KMS-11 (cell line): Measurements from ENCODE around the gene AAK1.

Experiments
- H2AFZ ChIP-seq: fragments of 200-600 bp; sonication (generic); 2 replicates; pipeline ENCODE4 v1.6.1; 2016; ENCODE audit warnings: antibody characterized with exemption, mixed run types, low read depth
- H3K27ac ChIP-seq: fragments of 200-600 bp; sonication (generic); 2 replicates; pipeline ENCODE4 v1.6.1; 2016; ENCODE audit warnings: mild to moderate bottlenecking, mixed run types
- H3K27me3 ChIP-seq: fragments of 200-600 bp; sonication (generic); 2 replicates; pipeline ENCODE4 v1.6.1; 2017; ENCODE audit warnings: mild to moderate bottlenecking, low read depth, mixed run types, moderate library complexity; ENCODE audit not compliant: insufficient read depth
- H3K36me3 ChIP-seq: fragments of 200-600 bp; sonication (generic); 2 replicates; pipeline ENCODE4 v1.6.1; 2017; ENCODE audit warnings: mild to moderate bottlenecking, mixed run types; ENCODE audit not compliant: insufficient read depth
- H3K4me1 ChIP-seq: fragments of 200-600 bp; sonication (generic); 2 replicates; pipeline ENCODE4 v1.6.1; 2016; ENCODE audit warnings: mild to moderate bottlenecking, low read depth, mixed run types; ENCODE audit not compliant: poor library complexity, severe bottlenecking
- H3K4me2 ChIP-seq: fragments of 200-600 bp; sonication (generic); 2 replicates; pipeline ENCODE4 v1.7.0; 2016; ENCODE audit warnings: mild to moderate bottlenecking, mixed run types
- H3K4me3 ChIP-seq: fragments of 200-600 bp; sonication (generic); IDR thresholded peaks from 2 replicates; pipeline ENCODE4 v1.6.1; 2017; ENCODE audit warnings: low read depth, low read length, mixed read lengths; ENCODE audit not compliant: insufficient read depth
- H3K79me2 ChIP-seq: fragments of 200-600 bp; sonication (generic); 2 replicates; pipeline ENCODE4 v1.6.1; 2016; ENCODE audit warnings: low read depth, mixed run types; ENCODE audit not compliant: insufficient read depth
- H3K9ac ChIP-seq: fragments of 200-600 bp; sonication (generic); 2 replicates; pipeline ENCODE4 v1.6.1; 2016; ENCODE audit warnings: mild to moderate bottlenecking, mixed run types
- H4K20me1 ChIP-seq: fragments of 200-600 bp; sonication (generic); 2 replicates; pipeline ENCODE4 v1.6.1; 2016; ENCODE audit warnings: mild to moderate bottlenecking, mixed run types; ENCODE audit not compliant: insufficient read depth
- CTCF ChIP-seq: fragments of 200-600 bp; sonication (generic); conservative IDR thresholded peaks from 2 replicates; pipeline ENCODE4 v1.6.1; 2017; ENCODE audit warnings: low read depth, mild to moderate bottlenecking, antibody characterized with exemption, low read length, moderate library complexity, mixed read lengths

The AAK1 gene

DNA sequence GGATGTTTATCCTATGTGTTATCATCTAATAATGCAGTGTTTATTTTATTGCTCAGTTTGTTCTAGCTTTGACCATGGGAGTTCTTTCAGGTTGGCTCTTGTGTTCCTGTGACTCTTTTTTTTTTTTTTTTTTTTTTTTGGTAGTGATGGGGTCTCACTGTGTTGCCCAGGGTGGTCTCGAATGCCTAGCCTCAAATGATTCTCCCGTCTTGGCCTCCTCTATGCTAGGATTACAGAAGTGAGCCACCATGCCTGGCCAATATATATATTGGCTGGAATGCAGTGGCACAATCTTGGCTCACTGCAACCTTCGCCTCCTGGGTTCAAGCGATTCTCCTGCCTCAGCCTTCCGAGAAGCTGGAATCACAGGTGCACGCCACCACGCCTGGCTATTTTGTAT lies 187.4 kb downstream of the AAK1 start:
- H3K4me3 ChIP-seq = no peak overlapping the region
- H3K27ac ChIP-seq = no peak overlapping the region
- no peaks in the 10 kb centered on the region for H4K20me1 ChIP-seq
- no peak overlapping the region for H2AFZ ChIP-seq
- no peak for TF ChIP-seq CTCF
- H3K4me2 ChIP-seq = no peak overlapping the region
- peaks cover 17% of the 10 kb centered on the region for H3K4me1 ChIP-seq
- H3K36me3 ChIP-seq = no peaks in the 10 kb centered on the region
- no peak overlapping the region for H3K9ac ChIP-seq
- no peaks in the 10 kb centered on the region for H3K27me3 ChIP-seq
- H3K79me2 ChIP-seq = no peaks in the 10 kb centered on the region

DNA sequence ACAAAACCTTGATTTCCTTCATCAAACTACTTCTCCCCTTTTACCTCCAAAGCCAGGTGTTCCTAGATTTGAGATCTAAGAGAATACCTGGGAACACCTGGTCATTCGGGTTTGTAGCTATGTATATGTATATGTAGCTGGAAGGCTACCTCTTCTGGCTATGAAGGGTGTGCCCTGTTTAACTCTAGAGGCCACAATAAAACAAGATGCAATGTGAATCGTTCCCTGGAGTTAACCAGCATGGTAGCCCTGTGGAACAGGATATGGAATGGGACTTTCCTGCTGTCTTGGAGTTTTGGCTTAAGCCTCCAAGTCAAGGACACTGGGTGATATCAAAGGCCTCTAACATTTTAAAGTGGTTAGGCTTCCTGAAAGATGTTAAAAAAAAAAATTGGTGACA lies 188.6 kb downstream of the AAK1 start:
- no peak for TF ChIP-seq CTCF

GRCh38 chr2:69453475-69454129 lies 189.9 kb downstream of the AAK1 start:
- no peak overlapping the region for H2AFZ ChIP-seq
- H3K79me2 ChIP-seq = no peaks in the 10 kb centered on the region
- no peak overlapping the region for H3K27ac ChIP-seq
- no peak for TF ChIP-seq CTCF
- no peaks in the 10 kb centered on the region for H3K36me3 ChIP-seq
- no peak overlapping the region for H3K4me3 ChIP-seq
- H3K27me3 ChIP-seq = no peaks in the 10 kb centered on the region
- no peak overlapping the region for H3K9ac ChIP-seq
- H3K4me1 ChIP-seq = peaks cover 17% of the 10 kb centered on the region
- no peaks in the 10 kb centered on the region for H4K20me1 ChIP-seq
- 0 out of 2 replicates have a peak overlapping the region, but pooled peaks have one; percentile 0 for H3K4me2 ChIP-seq

More for the DNA sequence above, 188.6 kb downstream of the AAK1 start:
- Histone ChIP-seq H3K4me1 (peaks cover 17% of the 10 kb centered on the region), H3K4me3 (no peak overlapping the region), H3K27me3 (no peaks in the 10 kb centered on the region), H3K79me2 (no peaks in the 10 kb centered on the region), H3K27ac (no peak overlapping the region), H2AFZ (no peak overlapping the region), H3K9ac (no peak overlapping the region), H4K20me1 (no peaks in the 10 kb centered on the region), H3K4me2 (no peak overlapping the region), H3K36me3 (no peaks in the 10 kb centered on the region)

- no peak overlapping the region for H3K27ac ChIP-seq
- no peak overlapping the region for H2AFZ ChIP-seq
- H3K36me3 ChIP-seq = no peaks in the 10 kb centered on the region
- no peaks in the 10 kb centered on the region for H4K20me1 ChIP-seq
- no peak for TF ChIP-seq CTCF
- no peak overlapping the region for H3K9ac ChIP-seq
- peaks cover 17% of the 10 kb centered on the region for H3K4me1 ChIP-seq
- H3K79me2 ChIP-seq = no peaks in the 10 kb centered on the region
- H3K4me2 ChIP-seq = no peak overlapping the region
- no peaks in the 10 kb centered on the region for H3K27me3 ChIP-seq
- H3K4me3 ChIP-seq = no peak overlapping the region
Observed at GRCh38 chr2:69452687-69453086, 190.9 kb downstream of the AAK1 start.
